GM12891 (cell line): ENCODE results near the gene RNU6-9.

Source experiments
- POLR2A ChIP-seq: IDR thresholded peaks from 2 replicates; pipeline ENCODE4 v1.6.1; 2011; ENCODE audit warnings: low read depth, low read length, control low read depth
- POLR2AphosphoS5 ChIP-seq: IDR thresholded peaks from 2 replicates; pipeline ENCODE4 v1.6.1; 2011; ENCODE audit warnings: low read depth, low read length, control low read depth
- SPI1 ChIP-seq: IDR thresholded peaks from 2 replicates; pipeline ENCODE4 v1.6.1; 2011; ENCODE audit warnings: low read depth, low read length, control low read depth

DNA sequence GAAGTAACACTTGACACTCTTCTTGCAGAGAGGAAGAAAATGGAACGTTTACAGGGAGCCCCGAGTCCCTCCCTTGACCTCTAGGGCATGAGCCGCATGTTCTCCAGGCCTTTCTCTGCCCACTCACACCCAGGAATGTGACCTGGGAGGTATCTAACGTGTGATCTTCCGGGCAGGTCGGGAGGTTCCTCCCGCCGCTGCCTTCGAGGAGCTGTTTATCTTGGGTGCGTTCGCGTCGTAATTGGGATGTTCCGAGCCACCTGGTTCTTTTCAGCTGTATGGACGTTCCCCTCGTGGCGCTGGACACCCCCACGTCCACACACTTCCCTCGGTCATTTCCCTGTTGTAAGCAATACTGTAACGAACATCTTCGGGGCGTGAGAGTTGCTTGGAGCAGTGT lies 46.2 kb downstream of the RNU6-9 start:
- no peak for TF ChIP-seq POLR2A
- no peak for TF ChIP-seq POLR2AphosphoS5
- TF ChIP-seq SPI1, result no peak
